ENCODE results near the gene CHL1. TPM values are rescaled to one million over a fixed set of nuclear protein-coding genes. Genes with fewer than 3 reads are reported as not detected.

Gene CHL1
- total and polyA plus RNA-seq, 2 of the 8 experiments (the other 6 are each of a cell fraction or from before 2014, with no cell fraction given) = 0.05 to 0.99 TPM

DNA sequence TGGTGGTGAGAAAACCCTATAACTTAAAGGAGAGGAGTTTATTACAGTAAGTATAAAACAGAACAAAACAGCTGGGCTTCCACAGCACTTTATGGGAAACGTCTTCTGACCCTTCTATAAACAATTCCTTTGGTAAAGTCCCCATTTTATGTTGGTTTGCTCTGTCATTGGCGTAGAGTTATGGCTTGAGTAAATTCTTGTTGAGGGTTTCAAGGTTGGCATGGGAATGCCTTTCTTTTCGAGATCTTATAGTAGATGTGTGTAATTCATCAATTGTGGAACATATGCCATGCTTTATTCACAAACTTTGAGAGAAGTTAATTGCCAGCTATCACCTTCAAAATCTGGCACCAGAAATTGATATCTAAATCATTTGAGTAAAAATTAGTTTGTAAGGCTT lies 11.6 kb upstream of the CHL1 start:
- Histone ChIP-seq H3K4ac (replicated peaks; ENCODE audit: insufficient read length, low read depth, low read length) (no peak overlapping the region), H3K9ac (replicated peaks in 1 of 4; ENCODE audit: extremely low read depth in 1 of 4, low read depth in 3 of 4, low read length in 3 of 4) (no peak overlapping the region), H3K27me3 (replicated peaks in 1 of 4; ENCODE audit: control insufficient read depth in 3 of 4, extremely low read depth in 1 of 4, insufficient read depth in 3 of 4, low read length in 3 of 4) (no peaks in the 10 kb centered on the region), H2BK120ac (replicated peaks; ENCODE audit: low read depth, low read length) (no peak overlapping the region), H2BK12ac (ENCODE audit: low read depth, low read length) (no peak overlapping the region), H4K20me1 (replicated peaks in 1 of 2; ENCODE audit: control insufficient read depth in 1 of 2, insufficient read depth in 2 of 2, low read length in 2 of 2) (no peaks in the 10 kb centered on the region), H2BK15ac (ENCODE audit: low read length) (no peak overlapping the region), H2AK5ac (ENCODE audit: low read depth, low read length) (no peak overlapping the region), H2BK20ac (ENCODE audit: low read length) (no peak overlapping the region), H3K18ac (ENCODE audit: extremely low read depth, low read length) (no peak overlapping the region), H3K36me3 (ENCODE audit: control insufficient read depth in 2 of 4, insufficient read depth in 4 of 4, low read length in 3 of 4) (no peaks in the 10 kb centered on the region), H3K4me3 (ENCODE audit: extremely low read depth in 1 of 4, insufficient read depth in 2 of 4, low read depth in 3 of 4, low read length in 4 of 4) (no peak overlapping the region), H3K4me2 (ENCODE audit: insufficient read depth in 1 of 2, low read depth in 2 of 2, low read length in 2 of 2) (no peak overlapping the region), H4K91ac (replicated peaks; ENCODE audit: insufficient read length, low read length) (no peak overlapping the region), H3K4me1 (replicated peaks in 1 of 4; ENCODE audit: control insufficient read depth in 3 of 4, insufficient read depth in 4 of 4, low read length in 3 of 4) (peaks cover 0 to 3% (median 0%) of the 10 kb centered on the region in 4 experiments; a peak in 1 of 7 replicates), H3K79me1 (ENCODE audit: low read depth, low read length) (no peaks in the 10 kb centered on the region), H2BK5ac (ENCODE audit: low read depth, low read length) (no peak overlapping the region), H3K23me2 (ENCODE audit: low read depth, low read length) (no peaks in the 10 kb centered on the region), H3K79me2 (ENCODE audit: control insufficient read depth in 1 of 2, insufficient read depth in 2 of 2, low read length in 2 of 2) (no peaks in the 10 kb centered on the region), H4K8ac (ENCODE audit: extremely low read depth, insufficient read depth, low read length) (no peak overlapping the region), H4K5ac (ENCODE audit: insufficient read length, low read depth, low read length) (no peak overlapping the region), H3K9me3 (ENCODE audit: insufficient read depth in 2 of 2, low read depth in 1 of 2, low read length in 1 of 2) (no peaks in the 10 kb centered on the region), H3K27ac (ENCODE audit: low read depth, low read length) (no peak overlapping the region), H3K14ac (ENCODE audit: insufficient read length) (no peak overlapping the region), H3K23ac (ENCODE audit: insufficient read length) (no peak overlapping the region), H2AFZ (ENCODE audit: low read length) (no peak overlapping the region), H3K56ac (replicated peaks; ENCODE audit: insufficient read length, low read depth, low read length) (no peak overlapping the region)
- no peak for TF ChIP-seq CBX5 (IDR thresholded peaks at IDR 0.05; ENCODE audit: low read depth, low read length)
- no peak for TF ChIP-seq CHD1 (IDR thresholded peaks at IDR 0.05; ENCODE audit: low read depth, low read length)
- no peak for TF ChIP-seq KDM5A (IDR thresholded peaks at IDR 0.05; ENCODE audit: low read length)
- TF ChIP-seq BACH1 (IDR thresholded peaks at IDR 0.05; ENCODE audit: low read length) = no peak
- TF ChIP-seq TAF1 (IDR thresholded peaks at IDR 0.05; ENCODE audit: low read depth, low read length) = no peak
- no peak for TF ChIP-seq NRF1 (IDR thresholded peaks at IDR 0.05; ENCODE audit: low read depth, low read length)
- TF ChIP-seq RXRA (IDR thresholded peaks at IDR 0.05; ENCODE audit: insufficient read depth, low read depth, low read length) = no peak
- TF ChIP-seq YY1 (IDR thresholded peaks at IDR 0.05; ENCODE audit: low read depth, low read length) = no peak
- TF ChIP-seq RBBP5 (IDR thresholded peaks at IDR 0.05; ENCODE audit: borderline replicate concordance, low read depth, low read length) = no peak
- TF ChIP-seq TBP (IDR thresholded peaks at IDR 0.05; ENCODE audit: low read depth, low read length) = no peak
- no peak for TF ChIP-seq ATF3 (IDR thresholded peaks at IDR 0.05; ENCODE audit: insufficient read depth, low read depth, low read length)
- TF ChIP-seq SRF (IDR thresholded peaks at IDR 0.05; ENCODE audit: low read depth, low read length) = no peak
- no peak for TF ChIP-seq CTBP2 (IDR thresholded peaks at IDR 0.05; ENCODE audit: borderline replicate concordance, insufficient read depth, insufficient read length, low read length)
- no peak for TF ChIP-seq MAX (IDR thresholded peaks at IDR 0.05)
- WGBS, 2 experiments (ENCODE audit: extremely low coverage in 1 of 2, insufficient coverage in 1 of 2, insufficient read length in 1 of 2, insufficient replicate concordance in 2 of 2, low coverage in 1 of 2, low lambda C conversion rate in 2 of 2, missing lambda C conversion rate in 1 of 2) = 92% methylated on average over 3 of the region's 3 CpGs; no CpG with 5 or more reads in 1 of the 2 experiments
- DNase-seq (ENCODE audit: low read depth in 1 of 2, low spot score in 2 of 2) (no peak), FAIRE-seq (no peak)
- POLR2A ChIA-PET (ENCODE audit: partially characterized antibody) = interaction anchor here (0.6 kb wide), 1 partner anchor 62 kb away, joined by 4 read pairs; no protein-coding TSS in a partner anchor
- CTCF ChIA-PET (ENCODE audit: partially characterized antibody) = interaction anchor here (1.2 kb wide), 1 partner anchor 13 kb away, joined by 4 read pairs; no protein-coding TSS in a partner anchor
